GM12891 (cell line): ENCODE measurements around the gene CCDC17.

Source experiments
- PAX5 ChIP-seq: IDR thresholded peaks from 2 replicates; pipeline ENCODE4 v1.6.1; 2011; ENCODE audit warnings: low read length, moderate library complexity, mild to moderate bottlenecking; ENCODE audit not compliant: insufficient read depth, severe bottlenecking
- POLR2A ChIP-seq: IDR thresholded peaks from 2 replicates; pipeline ENCODE4 v1.6.1; 2011; ENCODE audit warnings: low read depth, low read length, control low read depth
- POLR2AphosphoS5 ChIP-seq: IDR thresholded peaks from 2 replicates; pipeline ENCODE4 v1.6.1; 2011; ENCODE audit warnings: low read depth, low read length, control low read depth
- POU2F2 ChIP-seq: IDR thresholded peaks from 2 replicates; pipeline ENCODE4 v1.6.1; 2011; ENCODE audit warnings: low read depth, mild to moderate bottlenecking, control low read depth, low read length, moderate library complexity
- SPI1 ChIP-seq: IDR thresholded peaks from 2 replicates; pipeline ENCODE4 v1.6.1; 2011; ENCODE audit warnings: low read depth, low read length, control low read depth
- TAF1 ChIP-seq: IDR thresholded peaks from 2 replicates; pipeline ENCODE4 v1.6.1; 2011; ENCODE audit warnings: low read depth, low read length, control low read depth

GRCh38 chr1:45659222-45659621 is 35.4 kb upstream of the CCDC17 start:
- no peak for TF ChIP-seq POLR2A
- no peak for TF ChIP-seq PAX5
- TF ChIP-seq POLR2AphosphoS5 = no peak
- TF ChIP-seq TAF1 = no peak
- TF ChIP-seq POU2F2 = no peak
- no peak for TF ChIP-seq SPI1
